Spleen (tissue), 11 donors: ENCODE results near the gene NTRK2. TPM values are rescaled to one million over a fixed set of nuclear protein-coding genes. Genes with fewer than 3 reads are reported as not detected.

Experiments
- DNase-seq: peaks from one replicate; pipeline ENCODE4 v3.0.0-alpha.2; 2020
- H3K27ac ChIP-seq, 8 donors: fragments of 200-600 bp; sonication (generic) in 7 of 8; 1 replicate in 4 of 8; 2 replicates in 4 of 8; pipeline versions ENCODE4 v1.5.0 to v1.8.0; 2016 to 2021; ENCODE audit warnings: inconsistent platforms in 4 of 8, mild to moderate bottlenecking in 4 of 8, moderate library complexity in 1 of 8
- H3K27me3 ChIP-seq, 7 donors: fragments of 200-600 bp; sonication (generic) in 6 of 7; replicated peaks in 1 of 7; 1 replicate in 4 of 7; 2 replicates in 3 of 7; pipeline versions ENCODE4 v1.5.0 to v1.8.0; 2016 to 2021; ENCODE audit warnings: inconsistent platforms in 3 of 7, mild to moderate bottlenecking in 1 of 7
- H3K36me3 ChIP-seq, 6 donors: fragments of 200-600 bp; sonication (generic) in 5 of 6; 1 replicate in 4 of 6; 2 replicates in 2 of 6; pipeline versions ENCODE4 v1.5.0 to v1.8.0; 2016 to 2021; ENCODE audit warnings: inconsistent platforms in 2 of 6
- H3K4me1 ChIP-seq, 6 donors: fragments of 200-600 bp; sonication (generic) in 5 of 6; 1 replicate in 3 of 6; 2 replicates in 3 of 6; pipeline versions ENCODE4 v1.5.0 to v1.8.0; 2016 to 2021; ENCODE audit warnings: inconsistent platforms in 3 of 6
- H3K4me3 ChIP-seq, 8 donors: fragments of 200-600 bp; sonication (generic) in 7 of 8; 1 replicate in 4 of 8; 2 replicates in 4 of 8; pipeline versions ENCODE4 v1.5.0 to v1.8.0; 2016 to 2021; ENCODE audit warnings: inconsistent platforms in 4 of 8, mild to moderate bottlenecking in 4 of 8, moderate library complexity in 2 of 8
- H3K9me3 ChIP-seq, 8 donors: fragments of 200-600 bp; sonication (generic) in 7 of 8; 1 replicate in 4 of 8; 2 replicates in 4 of 8; pipeline versions ENCODE4 v1.5.0 to v1.8.0; 2016 to 2021; ENCODE audit warnings: inconsistent platforms in 4 of 8
- CTCF ChIP-seq, 11 experiments: fragments of 200-600 bp in 7 of 11; fragments of 450-650 bp in 4 of 11; sonication (generic) in 4 of 11; IDR thresholded peaks in 8 of 11; conservative IDR thresholded peaks in 3 of 11; 1 replicate in 7 of 11; 2 replicates in 4 of 11; pipeline versions ENCODE4 v1.4.0 to v1.8.0; 2016 to 2021; ENCODE audit warnings: antibody characterized with exemption in 11 of 11, inconsistent platforms in 4 of 11, mild to moderate bottlenecking in 1 of 11
- POLR2A ChIP-seq, 3 donors: fragments of 450-650 bp; IDR thresholded peaks; one replicate each; pipeline ENCODE4 v1.5.1; 2017; ENCODE audit warnings: antibody characterized with exemption in 3 of 3, mild to moderate bottlenecking in 1 of 3
- POLR2AphosphoS5 ChIP-seq, 3 donors: sonication (generic); formaldehyde crosslinking; IDR thresholded peaks; one replicate each; pipeline ENCODE4 v1.5.1; 2017; ENCODE audit warnings: antibody characterized with exemption in 3 of 3
- WGBS, 5 donors: extraction: QIAGEN DNeasy Blood & Tissue Kit in 3 of 5; methylation state at CpG; one replicate each; pipeline versions ENCODE4 v1.1.5 to v1.1.7; 2013 to 2018; 5-methylcytosine and 5-hydroxymethylcytosine counted together
- intact Hi-C: fragments of 100-400 bp; cut with DNase I; formaldehyde crosslinking; loops from one replicate; pipeline ENCODE4 v1.15.0; 2023; ENCODE audit warnings: low total_unique reads
- polyA plus RNA-seq, 3 donors: library from polyadenylated mRNA; stranded (reverse); fragments of 200-250 nt; gene quantifications; one replicate each; pipeline ENCODE4 v1.2.1, GENCODE V29; 2013
- total RNA-seq, 7 donors: library from RNA; depleted of rRNA in 3 of 7; stranded (reverse); fragments of >200 nt in 3 of 7; fragmentation: NEBNext Ultra II Directional in 4 of 7; extraction: Animal tissue kit (Norgen Biotek cat#: 25700) in 4 of 7; gene quantifications; one replicate each; pipeline versions ENCODE4 v1.1.0 to v1.2.1, GENCODE V29; 2016 to 2021
- donor health status: healthy with polysubstance abuse.
- donor health status: DM: no; HTN: no; CAD: no; lungs with moderate emphysema.
- donor health status: DM: no; HTN: no; CAD: no.
- donor health status: Bipolar disorder and iron deficiency.
- donor health status: healthy.
- donor health status: DM: no; HTN: no; CAD: no.
- donor health status: DM: yes; HTN: yes; CAD: no.

The NTRK2 gene
- total and polyA plus RNA-seq, 10 donors: 0.63 to 22.7 (median 8.9) TPM

GRCh38 chr9:84804951-84805694 is 135.6 kb downstream of the NTRK2 start:
- H3K27me3 ChIP-seq: no peaks in the 10 kb centered on the region
- H3K4me1 ChIP-seq: no peaks in the 10 kb centered on the region
- no peaks in the 10 kb centered on the region for H3K9me3 ChIP-seq
- intact Hi-C loops: no loop called here
- TF ChIP-seq POLR2AphosphoS5 (IDR thresholded peaks at IDR 0.05): no peak
- TF ChIP-seq CTCF (IDR thresholded peaks at IDR 0.05 in 8 of 11, conservative IDR thresholded peaks at IDR 0.05 in 3 of 11): no peak
- TF ChIP-seq POLR2A (IDR thresholded peaks at IDR 0.05): no peak
- no peak for DNase-seq
- no peak overlapping the region for H3K4me3 ChIP-seq
- no peaks in the 10 kb centered on the region for H3K36me3 ChIP-seq
- peak overlapping the region in 4 of 8 donors; percentile 6 to 51 (median 18) for H3K27ac ChIP-seq
- WGBS, 5 donors: 51 to 70% (median 62%) methylated on average over 5 of the region's 5 CpGs

DNA sequence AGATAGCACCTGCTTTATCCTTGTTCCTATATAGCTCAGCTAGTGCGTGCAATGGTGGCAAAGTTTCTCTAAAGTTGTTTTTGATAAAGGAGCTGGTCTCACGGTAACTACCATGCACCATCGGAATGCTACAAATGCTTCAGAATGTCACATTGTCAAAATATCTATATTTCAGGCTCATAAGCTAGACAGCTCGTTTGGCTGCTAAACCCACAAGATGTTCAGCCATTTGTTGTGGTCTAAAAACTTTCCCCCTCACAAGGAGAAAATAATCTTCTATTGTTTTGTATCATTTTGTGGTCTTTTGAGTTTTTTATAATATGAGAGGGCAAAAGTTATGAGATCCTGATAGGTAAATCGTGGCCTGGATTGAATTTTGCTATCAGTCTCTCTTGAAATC is 137.9 kb downstream of the NTRK2 start:
- Histone ChIP-seq H3K36me3 (no peaks in the 10 kb centered on the region), H3K4me3 (no peak overlapping the region), H3K9me3 (no peaks in the 10 kb centered on the region), H3K4me1 (no peaks in the 10 kb centered on the region), H3K27me3 (no peaks in the 10 kb centered on the region), H3K27ac (no peak overlapping the region)
- TF ChIP-seq POLR2AphosphoS5 (IDR thresholded peaks at IDR 0.05) (no peak), POLR2A (IDR thresholded peaks at IDR 0.05) (no peak), CTCF (IDR thresholded peaks at IDR 0.05 in 8 of 11, conservative IDR thresholded peaks at IDR 0.05 in 3 of 11) (no peak)
- WGBS, 5 donors: 75 to 90% (median 83%) methylated on average over 5 of the region's 5 CpGs
- intact Hi-C loops: no loop called here
- no peak for DNase-seq

GRCh38 chr9:84807870-84808390 is 138.4 kb downstream of the NTRK2 start:
- 73 to 86% (median 84%) methylated on average over 4 of the region's 4 CpGs for WGBS, 5 donors
- no peak for TF ChIP-seq CTCF (IDR thresholded peaks at IDR 0.05 in 8 of 11, conservative IDR thresholded peaks at IDR 0.05 in 3 of 11)
- no peak for TF ChIP-seq POLR2A (IDR thresholded peaks at IDR 0.05)
- no peak for TF ChIP-seq POLR2AphosphoS5 (IDR thresholded peaks at IDR 0.05)
- Histone ChIP-seq H3K27ac (no peak overlapping the region), H3K4me3 (no peak overlapping the region), H3K4me1 (no peaks in the 10 kb centered on the region), H3K27me3 (no peaks in the 10 kb centered on the region), H3K9me3 (no peaks in the 10 kb centered on the region), H3K36me3 (no peaks in the 10 kb centered on the region)
- DNase-seq: no peak
- intact Hi-C loops: no loop called here

- no peaks in the 10 kb centered on the region for H3K36me3 ChIP-seq
- intact Hi-C loops: no loop called here
- H3K4me1 ChIP-seq: no peaks in the 10 kb centered on the region
- no peak overlapping the region for H3K27ac ChIP-seq
- H3K27me3 ChIP-seq: no peaks in the 10 kb centered on the region
- H3K4me3 ChIP-seq: no peak overlapping the region
- DNase-seq: no peak
- TF ChIP-seq CTCF (IDR thresholded peaks at IDR 0.05 in 8 of 11, conservative IDR thresholded peaks at IDR 0.05 in 3 of 11): no peak
- no peak for TF ChIP-seq POLR2AphosphoS5 (IDR thresholded peaks at IDR 0.05)
- TF ChIP-seq POLR2A (IDR thresholded peaks at IDR 0.05): no peak
- no peaks in the 10 kb centered on the region for H3K9me3 ChIP-seq
These were observed 138.9 kb downstream of the NTRK2 start for GRCh38 chr9:84808416-84808815.
